HL-60/S4 treated with retinoic acid at 250 ng/mL for 4 days and 3 days (cell line): ENCODE measurements around the gene PRDM12.

Source experiments
- in situ Hi-C: fragments of 300-500 bp; cut with MboI; formaldehyde crosslinking; loops from 2 replicates; pipeline ENCODE4 v1.7.0; 2022; ENCODE audit warnings: low sequenced_read_pairs

PRDM12 gene

DNA sequence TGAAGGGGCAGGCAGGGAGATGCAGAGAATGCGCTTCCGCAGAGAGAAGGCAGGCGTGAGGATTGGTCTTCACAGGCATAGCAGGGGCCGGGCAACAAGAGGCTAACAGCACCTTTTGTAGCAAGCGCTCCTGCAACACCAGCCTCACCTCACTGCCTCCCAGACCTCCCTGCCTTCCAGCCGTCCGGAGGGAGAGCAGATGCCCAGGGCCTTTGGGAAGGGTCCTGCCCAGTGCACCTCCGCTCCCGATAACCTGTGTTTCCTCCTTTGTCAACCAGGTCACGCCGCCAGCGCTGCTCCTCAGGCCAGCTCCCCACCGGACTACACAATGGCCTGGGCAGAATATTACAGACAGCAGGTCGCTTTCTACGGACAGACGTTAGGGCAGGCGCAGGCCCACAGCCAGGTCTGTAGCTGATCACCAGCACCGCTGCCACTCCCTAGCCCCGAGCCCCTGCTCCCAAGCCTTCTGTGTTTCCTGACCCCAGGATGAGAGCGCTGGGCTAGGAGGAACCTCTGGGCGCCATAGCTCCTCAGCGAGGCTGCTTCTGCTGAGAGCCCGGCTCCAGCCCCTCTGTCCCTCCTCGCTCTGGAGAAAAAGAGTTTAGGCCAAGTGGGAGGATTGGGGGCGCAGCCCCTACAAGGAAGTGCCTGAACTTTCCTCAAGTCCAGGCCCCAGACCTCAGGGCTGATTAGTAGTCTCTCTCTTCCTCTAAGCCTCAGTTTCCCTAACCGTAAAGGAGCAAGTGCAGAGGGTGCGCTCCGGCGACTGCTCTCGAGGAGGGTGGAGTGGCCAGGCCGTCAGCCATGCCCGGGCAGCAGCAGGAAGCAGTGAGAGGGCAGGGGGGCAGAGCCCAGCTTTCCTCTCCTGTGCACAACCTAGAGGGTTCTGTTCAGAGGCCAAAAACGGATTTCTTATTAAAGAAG lies 28.4 kb upstream of the PRDM12 start:
- in situ Hi-C loops: no loop called here

DNA sequence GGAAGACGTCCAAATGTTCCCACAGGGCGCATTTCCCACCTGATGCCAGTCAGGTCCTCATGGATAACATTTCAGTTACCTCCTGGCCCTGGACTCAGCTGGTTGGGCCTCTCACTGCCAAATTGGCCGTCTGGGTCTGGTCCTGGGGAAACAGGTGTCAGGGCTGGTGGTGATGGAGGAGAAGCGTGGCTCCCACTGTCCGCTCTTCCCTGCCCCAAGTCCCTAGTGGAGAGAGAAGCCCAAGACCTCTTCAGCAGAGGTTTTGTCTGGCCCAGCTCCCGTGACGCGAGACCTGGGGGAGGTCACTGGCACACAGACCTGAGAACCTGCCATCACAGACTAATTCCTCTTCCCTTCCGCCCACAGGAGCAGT lies 27.8 kb upstream of the PRDM12 start:
- in situ Hi-C loops: no loop called here

DNA sequence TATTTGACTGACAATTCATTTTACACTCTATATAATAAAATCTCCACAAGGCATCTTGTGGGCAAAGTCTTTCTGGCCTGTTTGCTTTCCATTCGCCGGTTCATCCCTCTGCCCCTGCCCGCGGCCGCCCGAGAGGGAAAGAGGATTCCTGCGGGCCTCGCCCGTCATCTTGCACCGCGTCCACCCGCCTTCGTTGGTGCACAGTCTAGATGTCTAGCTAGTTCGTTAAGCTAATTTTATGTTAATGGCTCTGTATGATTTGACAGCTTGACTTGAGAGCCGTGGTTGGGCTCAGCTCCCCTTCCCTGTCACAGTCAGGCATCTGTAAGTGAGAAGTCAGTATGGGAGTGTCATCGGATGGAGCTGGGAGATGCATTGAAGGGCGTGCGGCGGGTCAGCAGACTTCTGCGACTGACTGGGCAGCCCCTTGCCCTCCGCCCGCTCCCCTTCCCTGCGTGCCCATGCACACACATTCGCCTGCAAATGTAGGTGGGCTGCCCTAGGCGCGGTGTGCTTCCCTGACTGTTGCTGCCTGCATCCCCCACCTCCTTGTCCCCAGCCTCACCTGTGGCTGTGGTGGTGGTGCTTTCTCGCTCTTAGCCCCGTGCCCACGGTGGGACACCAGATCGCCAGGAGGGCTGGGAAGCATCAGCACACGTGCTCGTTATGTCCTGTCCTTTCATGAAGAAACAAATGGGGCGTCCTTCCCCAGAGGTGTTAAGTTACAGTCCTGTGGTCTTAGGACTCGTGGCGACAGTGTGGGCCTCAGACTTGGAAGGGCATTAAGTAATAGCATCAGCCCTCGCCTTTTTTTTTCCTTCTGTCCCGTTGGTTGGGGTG lies 25.9 kb upstream of the PRDM12 start:
- in situ Hi-C loops: no loop called here

DNA sequence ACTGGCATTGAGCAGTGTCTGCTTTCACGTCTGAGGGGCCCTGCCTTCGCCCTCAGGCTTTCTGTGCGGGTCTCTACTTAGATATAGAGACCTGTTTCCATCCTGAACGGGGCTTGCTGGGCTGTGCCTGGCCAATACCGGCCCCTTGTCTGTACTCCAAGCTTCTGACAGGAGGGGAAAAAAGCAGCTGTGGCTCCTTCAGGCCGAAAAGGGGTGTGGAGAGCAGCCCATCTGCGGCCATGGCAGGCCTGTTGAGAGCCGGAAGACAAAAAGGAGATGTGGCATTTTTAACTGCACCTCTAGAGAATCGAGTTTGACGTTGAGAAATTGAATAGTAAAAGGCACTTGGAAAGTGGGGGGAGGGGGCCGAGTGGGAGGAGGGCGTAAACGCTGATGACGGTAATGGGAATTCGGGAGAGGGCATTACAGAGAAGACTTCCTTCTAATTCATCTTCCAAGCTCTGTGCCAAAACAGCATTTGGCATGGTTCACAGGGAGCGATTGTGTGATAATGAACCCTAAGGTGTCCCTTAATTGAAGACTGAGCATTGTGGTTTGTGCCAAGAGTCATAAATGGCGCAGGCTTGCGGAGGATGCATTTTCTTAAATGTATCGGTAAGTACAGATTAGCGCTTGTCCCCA lies 25.1 kb upstream of the PRDM12 start:
- in situ Hi-C loops: no loop called here

DNA sequence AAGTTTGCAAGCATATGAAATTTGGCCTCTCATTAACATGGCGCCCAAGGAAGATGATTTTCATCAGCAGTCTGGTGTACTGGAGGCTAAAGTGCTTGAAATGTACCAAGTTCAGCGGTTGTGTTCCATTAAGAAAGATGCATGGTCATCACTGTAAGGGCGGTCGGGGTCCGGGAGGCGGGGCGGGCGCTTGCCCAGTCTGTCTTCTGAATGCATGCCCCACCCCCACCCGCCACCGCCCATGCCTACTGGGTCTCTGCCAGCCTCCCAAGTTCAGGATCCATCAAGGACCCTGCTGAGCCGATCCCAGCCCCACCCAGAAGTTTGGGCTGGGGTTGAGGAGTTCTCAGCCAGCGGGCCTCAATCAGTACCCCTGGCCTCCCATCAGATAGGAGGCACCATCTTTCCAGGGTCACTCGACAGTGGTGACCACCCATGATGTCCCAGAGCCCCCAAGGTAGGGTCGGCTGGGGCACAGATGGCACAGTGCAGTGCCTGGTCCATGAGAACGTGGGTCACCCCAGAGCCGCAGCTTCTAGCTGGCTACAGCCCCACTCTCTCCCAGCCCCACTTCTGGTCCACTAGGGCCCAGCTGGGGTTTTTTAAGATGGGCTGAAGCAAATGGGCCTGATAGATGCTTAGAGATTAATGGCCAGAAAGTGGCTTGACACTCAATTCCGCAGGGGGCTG lies 24.4 kb upstream of the PRDM12 start:
- in situ Hi-C loops: no loop called here

DNA sequence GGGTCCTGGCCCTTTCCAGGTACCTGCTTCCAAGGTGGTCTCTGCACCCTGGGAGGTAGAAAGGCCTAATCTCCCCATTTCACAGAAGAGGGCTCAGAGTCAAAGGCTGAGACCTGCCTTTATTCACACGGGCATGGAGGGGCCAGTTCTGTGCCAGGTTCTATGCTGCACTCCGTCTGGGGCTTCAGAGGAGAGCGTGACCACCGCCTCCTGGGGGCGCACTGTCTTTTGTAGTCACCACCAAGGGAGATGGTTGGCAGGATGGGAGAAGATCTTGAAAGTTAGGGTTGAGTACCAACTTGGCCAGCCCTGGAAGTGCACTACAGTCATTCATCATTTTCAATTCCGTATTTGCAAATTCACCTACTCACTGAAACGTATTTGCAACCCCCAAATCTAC lies 23.7 kb upstream of the PRDM12 start:
- in situ Hi-C loops: no loop called here

DNA sequence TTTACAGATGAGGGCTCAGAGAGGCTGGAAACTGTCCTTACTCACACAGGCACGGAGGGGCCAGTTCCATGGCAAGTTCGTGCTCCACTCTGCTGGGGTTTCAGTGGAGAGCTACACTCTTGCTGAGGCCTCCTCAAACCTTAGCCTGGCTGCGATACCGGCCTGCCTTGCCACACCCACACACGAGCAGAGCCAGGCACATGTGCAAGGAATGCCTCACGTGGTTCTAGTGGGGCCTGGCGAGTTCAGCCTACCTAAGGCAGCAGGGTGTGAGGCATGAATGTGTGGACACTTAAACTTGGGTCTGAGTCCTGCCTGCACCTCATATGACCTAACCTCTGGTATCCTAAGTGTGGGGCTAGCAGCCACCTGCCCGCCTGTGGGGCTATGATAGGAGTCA lies 21.5 kb upstream of the PRDM12 start:
- in situ Hi-C loops: no loop called here

DNA sequence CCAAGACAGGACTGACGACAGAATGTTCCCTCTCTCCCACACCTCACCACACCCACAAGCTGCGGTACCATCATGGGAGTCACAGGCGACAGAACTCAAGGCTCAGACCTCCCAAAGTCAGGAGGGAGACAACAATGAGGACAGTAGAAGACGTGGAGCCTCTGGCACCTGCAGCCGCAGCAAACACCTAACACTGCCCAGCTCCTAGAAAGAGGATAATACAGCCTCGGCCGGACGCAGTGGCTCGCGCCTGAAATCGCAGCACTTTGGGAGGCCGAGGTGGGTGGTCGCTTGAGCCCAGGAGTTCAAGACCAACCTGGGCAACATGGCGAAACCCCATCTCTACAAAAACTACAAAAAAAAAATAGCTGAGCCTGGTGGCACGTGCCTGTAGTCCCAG lies 13.2 kb upstream of the PRDM12 start:
- in situ Hi-C loops: no loop called here

DNA sequence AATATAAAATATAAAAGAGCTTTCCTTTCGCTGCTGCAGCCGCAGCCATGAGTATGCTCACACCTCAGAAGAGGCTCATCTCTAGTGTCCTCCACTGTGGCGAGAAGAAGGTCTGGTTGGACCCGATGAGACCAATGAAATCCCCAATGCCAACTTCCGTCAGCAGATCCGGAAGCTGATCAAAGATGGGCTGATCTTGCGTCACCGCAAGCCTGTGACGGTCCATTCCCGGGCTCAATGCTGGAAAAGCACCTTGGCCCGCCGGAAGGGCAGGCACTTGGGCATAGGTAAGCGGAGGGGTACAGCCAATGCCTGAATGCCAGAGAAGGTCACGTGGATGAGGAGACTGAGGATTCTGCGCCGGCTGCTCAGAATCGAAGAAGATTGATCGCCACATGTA lies 12.6 kb upstream of the PRDM12 start:
- in situ Hi-C loops: no loop called here

DNA sequence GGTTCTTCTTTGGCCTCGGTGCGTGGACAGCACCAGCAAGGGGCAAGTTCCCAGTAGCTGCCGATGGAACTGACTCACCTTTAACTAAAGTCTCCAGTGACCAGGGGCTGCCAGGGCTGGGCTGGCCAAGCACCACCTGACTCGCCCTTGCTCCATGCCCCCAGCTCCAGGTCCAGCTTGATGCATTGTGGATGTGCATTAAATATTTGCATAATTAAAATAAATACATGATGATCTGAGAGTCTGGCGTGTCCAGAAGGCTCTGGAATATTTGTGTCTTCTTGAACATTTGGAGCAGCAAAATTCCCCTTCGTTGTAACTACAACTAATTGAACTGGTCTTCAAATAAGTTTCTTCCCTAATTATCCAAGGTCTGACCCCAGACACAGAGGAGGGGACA lies 9.5 kb upstream of the PRDM12 start:
- in situ Hi-C loops: no loop called here

DNA sequence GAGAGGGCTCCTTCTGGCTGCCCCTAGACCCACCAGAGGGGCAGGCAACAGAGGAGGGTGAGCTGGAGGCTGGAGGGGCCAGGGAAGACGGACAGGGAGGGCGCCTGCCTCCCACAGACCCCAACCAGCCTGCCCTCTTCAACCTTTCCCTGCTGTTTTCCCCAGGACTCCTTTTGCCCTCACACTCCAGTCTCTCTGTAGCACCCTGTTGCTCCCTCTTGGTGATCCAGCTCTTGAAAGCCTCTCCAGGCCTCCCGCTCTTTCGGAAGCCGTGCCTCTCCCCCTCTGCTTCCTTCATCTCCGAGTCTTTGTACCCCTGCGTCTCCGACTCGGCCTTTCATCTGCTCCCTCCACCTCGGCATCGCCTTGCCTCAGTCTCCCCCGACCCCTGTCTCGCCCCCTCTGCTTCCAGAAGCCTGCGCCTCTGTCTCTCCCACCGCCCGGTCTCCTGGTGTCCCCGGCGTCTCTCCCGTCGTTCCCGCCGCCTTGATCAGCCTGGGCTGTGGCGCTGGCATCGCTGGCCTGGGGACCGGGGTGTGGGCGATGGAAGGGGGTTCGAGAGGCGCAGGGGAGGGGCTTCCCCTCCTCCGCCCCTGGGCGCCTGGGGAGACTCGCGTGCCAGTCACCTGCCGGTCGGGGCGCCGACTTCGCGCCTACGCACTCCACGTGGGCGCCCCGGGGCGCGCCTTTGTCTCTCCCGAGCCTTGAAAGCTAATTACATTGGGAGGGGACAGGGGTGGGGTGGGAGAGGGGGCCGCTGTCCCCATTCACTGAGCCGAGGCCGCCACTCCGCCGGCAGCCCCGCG lies 5.3 kb upstream of the PRDM12 start:
- in situ Hi-C loops: no loop called here

DNA sequence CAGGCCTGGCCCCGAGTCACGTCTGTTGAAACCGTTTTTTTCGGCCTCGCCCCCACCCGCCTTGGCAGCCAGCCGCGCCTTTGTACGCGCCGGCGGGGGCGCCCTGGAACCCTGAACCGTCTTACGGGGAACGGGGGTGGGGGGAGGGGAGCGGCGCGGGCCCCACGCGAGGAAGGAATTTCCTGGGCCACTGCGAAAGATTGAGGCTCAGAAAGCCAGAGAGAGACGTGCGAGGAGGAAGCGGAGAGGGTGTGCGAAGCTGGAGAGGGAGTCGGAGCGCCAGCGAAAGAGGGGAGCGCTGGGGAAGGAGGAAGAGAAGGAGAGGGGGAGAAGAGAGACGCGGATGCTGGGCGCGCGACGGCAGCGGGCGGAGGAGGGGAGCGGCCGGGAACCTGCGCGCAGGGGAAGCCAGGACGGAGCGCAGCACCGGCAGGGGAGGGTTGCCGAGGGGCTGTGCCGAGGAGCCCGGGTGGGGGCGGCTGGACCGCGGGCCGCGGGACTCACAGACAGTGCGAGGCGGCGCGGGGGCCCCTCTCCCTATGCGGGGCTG lies 4.6 kb upstream of the PRDM12 start:
- in situ Hi-C loops: no loop called here

DNA sequence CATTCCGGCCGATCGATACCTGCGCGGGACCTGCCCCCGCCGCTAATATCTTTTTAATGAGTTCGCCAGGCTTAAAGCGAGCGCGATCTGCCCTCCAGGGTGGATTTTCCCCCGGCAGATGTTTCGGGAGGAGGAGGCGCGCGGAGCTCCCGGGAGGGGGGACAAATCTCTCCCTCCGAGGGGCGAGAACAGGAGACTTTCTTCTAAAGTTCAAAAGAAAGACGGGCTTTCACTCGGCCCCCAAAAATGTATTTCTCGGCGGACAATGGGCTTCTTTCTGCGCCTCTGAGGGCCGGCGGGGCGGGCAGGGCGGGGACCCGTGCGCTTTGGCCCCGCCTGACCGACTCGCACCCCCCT lies 4.1 kb upstream of the PRDM12 start:
- in situ Hi-C loops: no loop called here

DNA sequence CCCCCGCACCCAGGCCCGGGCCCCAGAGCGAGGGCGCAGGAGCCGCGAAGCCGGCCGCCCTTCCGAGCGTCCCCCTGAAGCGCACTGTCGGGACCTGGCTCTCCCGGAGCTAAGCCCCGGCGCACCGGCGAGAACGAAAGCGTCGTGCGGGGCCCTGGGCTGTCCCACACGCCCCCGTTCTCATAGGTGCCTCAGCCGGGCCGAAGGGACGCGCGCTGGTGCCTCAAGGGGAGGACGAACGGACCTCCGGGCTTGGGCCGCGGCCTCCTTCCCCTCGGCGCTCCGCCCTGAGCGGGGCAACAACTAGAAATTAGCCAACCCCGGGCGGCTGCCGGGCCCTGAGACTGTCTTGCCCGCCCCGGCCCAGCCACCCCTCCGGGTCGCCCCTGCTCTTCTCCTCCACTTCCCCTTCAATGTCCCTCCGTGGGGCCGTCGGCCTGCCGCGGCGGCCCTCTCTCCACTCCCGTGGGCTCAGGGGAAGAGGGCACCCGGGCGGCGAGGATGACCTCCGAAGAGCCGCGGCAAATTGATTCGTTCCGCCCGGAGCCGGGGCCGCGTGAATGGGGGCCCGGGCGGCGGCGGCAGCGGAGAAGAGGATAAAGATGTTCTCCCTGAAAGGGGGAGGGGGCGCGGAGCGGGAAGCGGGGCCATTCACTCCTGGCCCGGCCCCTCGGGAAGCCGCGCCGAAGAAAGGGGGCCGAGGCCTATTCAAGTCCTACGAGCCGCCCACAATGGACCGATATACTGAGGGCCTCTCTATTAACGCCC lies 3.5 kb upstream of the PRDM12 start:
- in situ Hi-C loops: no loop called here

DNA sequence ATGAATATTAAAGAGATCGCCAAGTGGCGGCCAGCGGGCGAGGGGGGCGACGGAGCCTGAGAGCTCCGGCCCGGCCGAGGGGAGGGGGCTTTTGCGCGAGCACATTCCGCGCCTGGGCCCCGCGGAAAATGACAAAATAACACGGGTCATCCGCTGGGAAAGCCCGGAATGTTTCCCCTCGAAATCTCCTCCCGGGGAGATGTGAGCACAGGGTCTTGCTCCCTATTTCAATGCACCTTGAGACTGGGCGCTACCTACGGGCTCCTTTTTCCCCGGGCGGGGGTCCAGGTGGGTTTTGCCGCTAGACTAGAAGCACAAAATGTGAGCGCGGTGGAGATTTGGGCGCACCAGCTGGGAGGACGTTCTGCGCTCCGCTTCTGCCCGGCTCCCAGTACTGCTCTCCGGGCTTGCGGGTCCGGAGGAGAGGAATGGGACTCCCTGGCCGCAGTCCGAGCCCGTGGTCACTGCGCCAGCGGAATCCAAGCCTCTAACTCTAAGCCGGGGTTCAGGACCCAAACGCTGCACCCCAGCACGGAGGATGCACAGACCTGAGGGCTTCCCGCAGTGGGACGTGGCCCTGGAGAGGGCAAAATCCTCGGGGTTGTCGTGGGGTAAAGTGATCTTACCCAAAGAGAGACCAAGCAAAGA lies 2.8 kb upstream of the PRDM12 start:
- in situ Hi-C loops: no loop called here

DNA sequence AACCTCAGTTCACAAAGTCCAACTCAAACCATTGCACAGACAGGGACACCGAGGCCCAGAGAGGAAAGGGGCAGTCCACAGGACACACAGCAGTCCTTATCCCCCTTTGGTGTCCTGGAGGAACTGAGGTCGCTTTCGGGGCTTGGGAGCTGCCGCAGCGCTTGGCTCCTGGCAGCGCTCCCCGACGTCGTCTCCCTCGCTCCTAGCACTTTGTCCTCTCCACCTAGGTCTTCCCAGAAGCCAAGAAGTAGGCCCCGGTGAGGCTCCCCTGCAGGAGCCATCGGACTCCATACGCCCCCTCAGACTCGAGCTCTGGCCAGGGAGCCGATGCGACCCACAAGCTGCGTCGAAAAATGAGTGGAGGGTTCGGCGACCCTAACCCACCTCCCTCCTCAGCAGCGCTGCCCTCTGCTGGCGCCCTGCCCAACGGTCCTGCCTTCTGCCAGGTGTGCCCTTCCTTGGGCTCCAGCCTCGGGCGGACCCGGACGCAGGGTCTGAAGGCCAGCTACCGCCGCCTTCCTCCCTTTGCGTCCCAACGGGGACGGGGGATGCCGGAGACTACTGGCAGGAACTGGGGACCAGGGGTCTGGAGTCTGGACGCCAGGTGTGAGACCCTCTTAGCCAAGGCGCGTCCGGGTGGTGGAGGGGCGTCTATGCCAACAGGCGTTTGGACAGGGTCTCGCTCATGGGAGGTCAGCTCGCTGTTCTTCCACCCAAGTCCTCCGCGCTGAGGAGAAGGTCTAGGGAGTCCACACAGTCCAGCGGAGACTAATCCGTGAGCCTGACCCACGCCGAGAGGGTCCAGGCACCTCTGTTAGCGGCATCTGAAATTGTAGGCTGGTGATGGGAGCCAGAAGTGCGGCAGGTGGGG lies 2.1 kb upstream of the PRDM12 start:
- in situ Hi-C loops: no loop called here

DNA sequence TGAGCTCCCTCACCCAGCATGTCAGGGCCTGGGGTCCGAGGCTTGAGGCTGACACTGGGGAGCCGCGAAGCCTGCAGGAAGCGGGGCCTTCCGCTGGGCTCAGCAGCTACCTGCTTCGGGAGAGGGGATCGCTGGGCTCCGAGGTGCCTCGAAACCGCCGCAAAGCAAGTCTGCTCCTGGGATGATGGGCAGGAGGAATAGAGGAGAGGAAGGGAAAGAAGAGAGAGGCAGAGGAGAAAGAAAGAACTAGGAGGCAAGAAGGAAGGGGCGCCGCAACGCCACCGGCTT lies 1.5 kb upstream of the PRDM12 start:
- in situ Hi-C loops: no loop called here
